Transverse colon (tissue), 4 donors: ENCODE measurements around the gene AK4.

ENCODE experiments used
- POLR2A ChIP-seq: fragments of 450-650 bp; IDR thresholded peaks from one replicate; pipeline ENCODE4 v1.6.1; 2016; ENCODE audit warnings: antibody characterized with exemption, mild to moderate bottlenecking, moderate library complexity
- POLR2AphosphoS5 ChIP-seq, 3 donors: sonication (generic); formaldehyde crosslinking; IDR thresholded peaks; one replicate each; pipeline ENCODE4 v1.6.1; 2016; ENCODE audit warnings: antibody characterized with exemption in 3 of 3
- TF ChIP-seq, protein P1 (sequence below), 5 experiments: fragments of 200-600 bp in 3 of 5; fragments of 450-650 bp in 2 of 5; sonication (generic) in 3 of 5; IDR thresholded peaks; 1 replicate in 2 of 5; 2 replicates in 3 of 5; pipeline ENCODE4 v1.5.1; 2016 to 2017; ENCODE audit warnings: antibody characterized with exemption in 5 of 5, inconsistent platforms in 3 of 5, mild to moderate bottlenecking in 2 of 5, moderate library complexity in 1 of 5

- TF ChIP-seq POLR2A: no peak
- TF ChIP-seq, protein P1, sequence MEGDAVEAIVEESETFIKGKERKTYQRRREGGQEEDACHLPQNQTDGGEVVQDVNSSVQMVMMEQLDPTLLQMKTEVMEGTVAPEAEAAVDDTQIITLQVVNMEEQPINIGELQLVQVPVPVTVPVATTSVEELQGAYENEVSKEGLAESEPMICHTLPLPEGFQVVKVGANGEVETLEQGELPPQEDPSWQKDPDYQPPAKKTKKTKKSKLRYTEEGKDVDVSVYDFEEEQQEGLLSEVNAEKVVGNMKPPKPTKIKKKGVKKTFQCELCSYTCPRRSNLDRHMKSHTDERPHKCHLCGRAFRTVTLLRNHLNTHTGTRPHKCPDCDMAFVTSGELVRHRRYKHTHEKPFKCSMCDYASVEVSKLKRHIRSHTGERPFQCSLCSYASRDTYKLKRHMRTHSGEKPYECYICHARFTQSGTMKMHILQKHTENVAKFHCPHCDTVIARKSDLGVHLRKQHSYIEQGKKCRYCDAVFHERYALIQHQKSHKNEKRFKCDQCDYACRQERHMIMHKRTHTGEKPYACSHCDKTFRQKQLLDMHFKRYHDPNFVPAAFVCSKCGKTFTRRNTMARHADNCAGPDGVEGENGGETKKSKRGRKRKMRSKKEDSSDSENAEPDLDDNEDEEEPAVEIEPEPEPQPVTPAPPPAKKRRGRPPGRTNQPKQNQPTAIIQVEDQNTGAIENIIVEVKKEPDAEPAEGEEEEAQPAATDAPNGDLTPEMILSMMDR (IDR thresholded peaks at IDR 0.05): no peak
- no peak for TF ChIP-seq POLR2AphosphoS5 (IDR thresholded peaks at IDR 0.05)
Measured at GRCh38 chr1:65146908-65147423, 1.0 kb upstream of the AK4 start.
